Cardiac muscle cell (in vitro differentiated cells and primary cell): ENCODE results near the gene GLIPR1. TPM values are rescaled to one million over a fixed set of nuclear protein-coding genes. Genes with fewer than 3 reads are reported as not detected.
"Not testable (repeated sequence)": the region's sequence is repeated elsewhere in the genome, so short reads cannot be mapped to it uniquely, and the experiment has no call there.

Experiments
- DNase-seq, 2 donors: peaks; one replicate each; pipeline versions ENCODE4 v3.0.0 to v3.0.0-alpha.2; 2010 to 2017; ENCODE audit warnings: low read depth in 1 of 2, low spot score in 1 of 2
- H3K27ac ChIP-seq: fragments of 200-600 bp; sonication (generic); 2 replicates; pipeline ENCODE4 v1.5.1; 2016
- H3K27me3 ChIP-seq: fragments of 200-600 bp; sonication (generic); 2 replicates; pipeline ENCODE4 v1.6.0; 2016; ENCODE audit warnings: control low read depth
- H3K36me3 ChIP-seq: fragments of 200-600 bp; sonication (generic); 2 replicates; pipeline ENCODE4 v1.5.1; 2016; ENCODE audit warnings: control low read depth
- H3K4me1 ChIP-seq: fragments of 200-600 bp; sonication (generic); 2 replicates; pipeline ENCODE4 v1.8.1; 2017; ENCODE audit warnings: low read depth, mild to moderate bottlenecking, mixed run types
- H3K4me3 ChIP-seq: fragments of 200-600 bp; sonication (generic); 2 replicates; pipeline ENCODE4 v1.5.1; 2016; ENCODE audit warnings: mild to moderate bottlenecking
- H3K9me3 ChIP-seq: fragments of 200-600 bp; sonication (generic); 2 replicates; pipeline ENCODE4 v1.5.1; 2017; ENCODE audit warnings: low read depth, mild to moderate bottlenecking, control low read depth
- CTCF ChIP-seq: IDR thresholded peaks from 2 replicates; pipeline ENCODE4 v1.5.1; 2012; ENCODE audit warnings: low read depth, mild to moderate bottlenecking, low read length
- polyA plus RNA-seq: library from polyadenylated mRNA; unstranded; fragments of >200 nt; fragmentation: Nextera tagmentation; extraction: Ambion mirVana; gene quantifications from 2 replicates; pipeline ENCODE4 v1.2.1, GENCODE V29; 2016
- total RNA-seq: library from RNA; depleted of rRNA; stranded (reverse); fragments of >200 nt; gene quantifications from 2 replicates; pipeline ENCODE4 v1.2.3, GENCODE V29; 2016

The GLIPR1 gene
- total and polyA plus RNA-seq, 2 experiments from 2014 or later = 0.03 to 0.62 TPM

GRCh38 chr12:75447691-75448393 is 32.7 kb upstream of the GLIPR1 start:
- Histone ChIP-seq H3K4me1 (no peaks in the 10 kb centered on the region), H3K4me3 (no peak overlapping the region), H3K36me3 (no peaks in the 10 kb centered on the region), H3K9me3 (no peaks in the 10 kb centered on the region), H3K27me3 (no peaks in the 10 kb centered on the region), H3K27ac (no peak overlapping the region)
- no peak for TF ChIP-seq CTCF
- no peak for DNase-seq

GRCh38 chr12:75452675-75453330 is 27.8 kb upstream of the GLIPR1 start:
- no peak overlapping the region for H3K27ac ChIP-seq
- H3K4me1 ChIP-seq = no peaks in the 10 kb centered on the region
- peak in 1 of 2 donors; percentile 21 for DNase-seq
- TF ChIP-seq CTCF = no peak
- no peaks in the 10 kb centered on the region for H3K27me3 ChIP-seq
- no peak overlapping the region for H3K4me3 ChIP-seq
- H3K36me3 ChIP-seq = no peaks in the 10 kb centered on the region
- H3K9me3 ChIP-seq = no peaks in the 10 kb centered on the region

- DNase-seq = no peak
- Histone ChIP-seq H3K9me3 (no peaks in the 10 kb centered on the region), H3K27me3 (no peaks in the 10 kb centered on the region), H3K4me3 (no peak overlapping the region), H3K36me3 (no peaks in the 10 kb centered on the region), H3K4me1 (no peaks in the 10 kb centered on the region), H3K27ac (no peak overlapping the region)
- TF ChIP-seq CTCF = no peak
Observed at GRCh38 chr12:75455839-75456238, 24.7 kb upstream of the GLIPR1 start.

- no peak for TF ChIP-seq CTCF
Observed at GRCh38 chr12:75457191-75457590, 23.4 kb upstream of the GLIPR1 start.

GRCh38 chr12:75457866-75458265 is 22.7 kb upstream of the GLIPR1 start:
- DNase-seq, H3K4me1 ChIP-seq, H3K27ac ChIP-seq, H3K4me3 ChIP-seq, H3K27me3 ChIP-seq, H3K36me3 ChIP-seq, H3K9me3 ChIP-seq: not testable (repeated sequence)

More at GRCh38 chr12:75457191-75457590, 23.4 kb upstream of the GLIPR1 start:
- DNase-seq = peak in 1 of 2 donors; percentile 18
- H3K36me3 ChIP-seq = no peaks in the 10 kb centered on the region
- no peak overlapping the region for H3K4me3 ChIP-seq
- no peaks in the 10 kb centered on the region for H3K27me3 ChIP-seq
- H3K27ac ChIP-seq = no peak overlapping the region
- H3K4me1 ChIP-seq = no peaks in the 10 kb centered on the region
- H3K9me3 ChIP-seq = no peaks in the 10 kb centered on the region

GRCh38 chr12:75459755-75460154 is 20.8 kb upstream of the GLIPR1 start:
- TF ChIP-seq CTCF = no peak
- Histone ChIP-seq H3K27me3 (no peaks in the 10 kb centered on the region), H3K9me3 (no peaks in the 10 kb centered on the region), H3K4me3 (no peak overlapping the region), H3K36me3 (no peaks in the 10 kb centered on the region), H3K27ac (no peak overlapping the region), H3K4me1 (no peaks in the 10 kb centered on the region)
- no peak for DNase-seq
